ENCODE results near the gene SYMPK.
"Not testable (repeated sequence)": the region's sequence is repeated elsewhere in the genome, so short reads cannot be mapped to it uniquely, and the experiment has no call there.

The SYMPK gene

DNA sequence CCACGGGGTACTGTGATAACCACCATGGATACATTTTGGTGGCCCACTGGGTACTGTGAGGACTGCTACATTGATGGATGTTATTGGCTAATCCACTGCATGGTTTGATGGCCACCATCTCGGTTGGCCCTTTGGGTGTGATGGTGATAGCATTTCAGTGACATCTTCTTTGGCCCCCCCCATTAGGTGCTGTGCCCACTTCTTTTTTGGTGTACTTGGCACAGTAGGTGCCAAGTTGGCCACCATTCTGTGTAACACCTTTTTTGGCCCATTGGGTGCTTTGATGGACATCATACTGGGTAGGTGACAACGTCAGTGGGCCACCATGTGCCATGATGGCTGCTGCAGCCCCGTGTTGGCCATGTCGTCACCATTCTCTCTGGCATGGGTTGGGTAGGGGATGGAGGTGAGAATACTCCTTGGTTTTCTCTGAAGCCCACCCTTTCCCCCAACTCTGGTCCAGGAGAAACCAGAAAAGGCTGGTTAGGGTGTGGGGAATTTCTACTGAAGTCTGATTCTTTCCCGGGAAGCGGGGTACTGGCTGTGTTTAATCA, 10.3 kb upstream of the SYMPK start:
- Histone ChIP-seq H4K20me1 (ENCODE audit: control insufficient read depth, insufficient read depth, low read depth, low read length) (no peaks in the 10 kb centered on the region), H3K36me3 (ENCODE audit: control insufficient read depth, low read length) (no peaks in the 10 kb centered on the region), H3K79me2 (ENCODE audit: control insufficient read depth, low read length) (no peaks in the 10 kb centered on the region), H3K4me3 (ENCODE audit: low read length) (no peak overlapping the region), H3K4me2 (ENCODE audit: low read length) (no peak overlapping the region), H3K9me2 (replicated peaks; ENCODE audit: control insufficient read depth, low read length) (no peaks in the 10 kb centered on the region), H3K9me3 (ENCODE audit: control insufficient read depth, insufficient read depth, low read length) (no peaks in the 10 kb centered on the region), H3K27me3 (ENCODE audit: control insufficient read depth, low read length) (peaks cover 36% of the 10 kb centered on the region), H3F3A (ENCODE audit: control insufficient read depth, insufficient read depth) (no peaks in the 10 kb centered on the region), H3K27ac (ENCODE audit: low read depth, low read length) (no peak overlapping the region), H3K4me1 (ENCODE audit: control insufficient read depth, low read length) (peaks cover 11% of the 10 kb centered on the region)
- TF ChIP-seq, protein P1, sequence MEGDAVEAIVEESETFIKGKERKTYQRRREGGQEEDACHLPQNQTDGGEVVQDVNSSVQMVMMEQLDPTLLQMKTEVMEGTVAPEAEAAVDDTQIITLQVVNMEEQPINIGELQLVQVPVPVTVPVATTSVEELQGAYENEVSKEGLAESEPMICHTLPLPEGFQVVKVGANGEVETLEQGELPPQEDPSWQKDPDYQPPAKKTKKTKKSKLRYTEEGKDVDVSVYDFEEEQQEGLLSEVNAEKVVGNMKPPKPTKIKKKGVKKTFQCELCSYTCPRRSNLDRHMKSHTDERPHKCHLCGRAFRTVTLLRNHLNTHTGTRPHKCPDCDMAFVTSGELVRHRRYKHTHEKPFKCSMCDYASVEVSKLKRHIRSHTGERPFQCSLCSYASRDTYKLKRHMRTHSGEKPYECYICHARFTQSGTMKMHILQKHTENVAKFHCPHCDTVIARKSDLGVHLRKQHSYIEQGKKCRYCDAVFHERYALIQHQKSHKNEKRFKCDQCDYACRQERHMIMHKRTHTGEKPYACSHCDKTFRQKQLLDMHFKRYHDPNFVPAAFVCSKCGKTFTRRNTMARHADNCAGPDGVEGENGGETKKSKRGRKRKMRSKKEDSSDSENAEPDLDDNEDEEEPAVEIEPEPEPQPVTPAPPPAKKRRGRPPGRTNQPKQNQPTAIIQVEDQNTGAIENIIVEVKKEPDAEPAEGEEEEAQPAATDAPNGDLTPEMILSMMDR (IDR thresholded peaks at IDR 0.05; ENCODE audit: low read depth, low read length, poor library complexity, severe bottlenecking): no peak
- no peak for TF ChIP-seq EZH2phosphoT487 (IDR thresholded peaks at IDR 0.05; ENCODE audit: borderline replicate concordance, low read length)

DNA sequence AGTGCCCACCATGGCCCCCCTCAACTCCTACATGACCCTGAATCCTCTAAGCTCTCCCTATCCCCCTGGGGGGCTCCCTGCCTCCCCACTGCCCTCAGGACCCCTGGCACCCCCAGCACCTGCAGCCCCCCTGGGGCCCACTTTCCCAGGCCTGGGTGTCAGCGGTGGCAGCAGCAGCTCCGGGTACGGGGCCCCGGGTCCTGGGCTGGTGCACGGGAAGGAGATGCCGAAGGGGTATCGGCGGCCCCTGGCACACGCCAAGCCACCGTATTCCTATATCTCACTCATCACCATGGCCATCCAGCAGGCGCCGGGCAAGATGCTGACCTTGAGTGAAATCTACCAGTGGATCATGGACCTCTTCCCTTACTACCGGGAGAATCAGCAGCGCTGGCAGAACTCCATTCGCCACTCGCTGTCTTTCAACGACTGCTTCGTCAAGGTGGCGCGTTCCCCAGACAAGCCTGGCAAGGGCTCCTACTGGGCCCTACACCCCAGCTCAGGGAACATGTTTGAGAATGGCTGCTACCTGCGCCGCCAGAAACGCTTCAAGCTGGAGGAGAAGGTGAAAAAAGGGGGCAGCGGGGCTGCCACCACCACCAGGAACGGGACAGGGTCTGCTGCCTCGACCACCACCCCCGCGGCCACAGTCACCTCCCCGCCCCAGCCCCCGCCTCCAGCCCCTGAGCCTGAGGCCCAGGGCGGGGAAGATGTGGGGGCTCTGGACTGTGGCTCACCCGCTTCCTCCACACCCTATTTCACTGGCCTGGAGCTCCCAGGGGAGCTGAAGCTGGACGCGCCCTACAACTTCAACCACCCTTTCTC, 9.4 kb upstream of the SYMPK start:
- Histone ChIP-seq H3K79me2 (ENCODE audit: control insufficient read depth, low read length) (no peaks in the 10 kb centered on the region), H3K4me1 (ENCODE audit: control insufficient read depth, low read length) (peaks cover 11% of the 10 kb centered on the region), H3K4me3 (ENCODE audit: low read length) (no peak overlapping the region), H3K9me2 (replicated peaks; ENCODE audit: control insufficient read depth, low read length) (no peaks in the 10 kb centered on the region), H3K9me3 (ENCODE audit: control insufficient read depth, insufficient read depth, low read length) (no peaks in the 10 kb centered on the region), H3K27me3 (ENCODE audit: control insufficient read depth, low read length) (peaks cover 30% of the 10 kb centered on the region), H3K27ac (ENCODE audit: low read depth, low read length) (no peak overlapping the region), H3F3A (ENCODE audit: control insufficient read depth, insufficient read depth) (no peaks in the 10 kb centered on the region), H4K20me1 (ENCODE audit: control insufficient read depth, insufficient read depth, low read depth, low read length) (no peaks in the 10 kb centered on the region), H3K36me3 (ENCODE audit: control insufficient read depth, low read length) (no peaks in the 10 kb centered on the region), H3K4me2 (ENCODE audit: low read length) (no peak overlapping the region)
- no peak for TF ChIP-seq EZH2phosphoT487 (IDR thresholded peaks at IDR 0.05; ENCODE audit: borderline replicate concordance, low read length)
- TF ChIP-seq, protein P1 (IDR thresholded peaks at IDR 0.05; ENCODE audit: low read depth, low read length, poor library complexity, severe bottlenecking): no peak

- no peaks in the 10 kb centered on the region for H3F3A ChIP-seq (ENCODE audit: control insufficient read depth, insufficient read depth)
- H3K4me1 ChIP-seq (ENCODE audit: control insufficient read depth, low read length): no peaks in the 10 kb centered on the region
- H3K4me3 ChIP-seq (ENCODE audit: low read length): no peak overlapping the region
- TF ChIP-seq EZH2phosphoT487 (IDR thresholded peaks at IDR 0.05; ENCODE audit: borderline replicate concordance, low read length): no peak
- TF ChIP-seq, protein P1 (IDR thresholded peaks at IDR 0.05; ENCODE audit: low read depth, low read length, poor library complexity, severe bottlenecking): no peak
- no peak overlapping the region for H3K4me2 ChIP-seq (ENCODE audit: low read length)
- H3K36me3 ChIP-seq (ENCODE audit: control insufficient read depth, low read length): no peaks in the 10 kb centered on the region
- no peak overlapping the region for H3K27ac ChIP-seq (ENCODE audit: low read depth, low read length)
- H3K9me2 ChIP-seq (replicated peaks; ENCODE audit: control insufficient read depth, low read length): no peaks in the 10 kb centered on the region
- H3K9me3 ChIP-seq (ENCODE audit: control insufficient read depth, insufficient read depth, low read length): no peaks in the 10 kb centered on the region
- H4K20me1 ChIP-seq (ENCODE audit: control insufficient read depth, insufficient read depth, low read depth, low read length): no peaks in the 10 kb centered on the region
- peaks cover 21% of the 10 kb centered on the region for H3K27me3 ChIP-seq (ENCODE audit: control insufficient read depth, low read length)
- no peaks in the 10 kb centered on the region for H3K79me2 ChIP-seq (ENCODE audit: control insufficient read depth, low read length)
Measured at GRCh38 chr19:45870798-45871197, 7.9 kb upstream of the SYMPK start.

DNA sequence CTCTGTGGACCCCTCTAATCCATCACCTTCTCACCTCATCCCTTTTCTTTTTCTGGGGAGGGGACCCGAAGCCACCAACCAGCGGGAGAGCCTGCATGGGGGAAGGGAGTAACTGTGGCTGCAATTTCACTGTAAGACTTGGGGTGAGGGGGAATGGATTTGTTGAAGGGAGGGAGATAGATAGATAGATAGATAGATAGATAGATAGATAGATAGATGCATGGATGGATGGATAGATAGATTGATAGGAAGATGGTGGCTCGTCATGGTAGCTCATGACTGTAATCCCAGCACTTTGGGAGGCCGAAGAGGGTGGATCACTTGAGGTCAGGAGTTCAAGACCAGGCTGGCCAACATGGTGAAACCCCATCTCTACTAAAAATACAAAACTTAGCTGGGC, 4.3 kb upstream of the SYMPK start:
- H3K27ac ChIP-seq (ENCODE audit: low read depth, low read length); H3K4me3 ChIP-seq (ENCODE audit: low read length); H3K4me1 ChIP-seq (ENCODE audit: control insufficient read depth, low read length); H3K4me2 ChIP-seq (ENCODE audit: low read length); H3K79me2 ChIP-seq (ENCODE audit: control insufficient read depth, low read length); H3K9me3 ChIP-seq (ENCODE audit: control insufficient read depth, insufficient read depth, low read length); H4K20me1 ChIP-seq (ENCODE audit: control insufficient read depth, insufficient read depth, low read depth, low read length); H3K36me3 ChIP-seq (ENCODE audit: control insufficient read depth, low read length); H3K9me2 ChIP-seq (replicated peaks; ENCODE audit: control insufficient read depth, low read length); H3F3A ChIP-seq (ENCODE audit: control insufficient read depth, insufficient read depth): not testable (repeated sequence)
- peaks cover 33% of the 10 kb centered on the region for H3K27me3 ChIP-seq (ENCODE audit: control insufficient read depth, low read length)

All from DOHH2 (cell line).